PC-3 (cell line): Measurements from ENCODE around the gene RELA. TPM values are rescaled to one million over a fixed set of nuclear protein-coding genes. Genes with fewer than 3 reads are reported as not detected.
A peak's percentile ranks its signal among the peaks of the same experiment; 100 is the strongest.

Source experiments
- ATAC-seq: fragments of 200-7000 bp; cut with Tn5 transposase; 2 replicates; pipeline ENCODE4 v1.9.1; 2020; ENCODE audit warnings: mild to moderate bottlenecking, moderate library complexity
- BruUV-seq: library from RNA; stranded (reverse); fragments of 400-500 nt; replicated peaks from 2 replicates; lab custom pipeline; 2021; lab: Mats Ljungman, UMichigan
- CTCF ChIA-PET: fragments of 300-600 bp; sonication (Branson Sonifier 250); formaldehyde crosslinking; loops from one replicate; lab custom pipeline; 2022; ENCODE audit warnings: antibody characterized with exemption; lab: Charles Lee
- POLR2A ChIA-PET: fragments of 300-600 bp; sonication (Branson Sonifier 250); formaldehyde crosslinking; loops from one replicate; lab custom pipeline; 2022; ENCODE audit warnings: antibody characterized with exemption; ENCODE audit not compliant: unreplicated experiment; lab: Charles Lee
- DNase-seq: peaks from one replicate; pipeline ENCODE4 v3.0.0-alpha.2; 2015
- H2AFZ ChIP-seq: fragments of 300-600 bp; sonication (generic); 2 replicates; pipeline ENCODE4 v1.6.0; 2016; ENCODE audit warnings: antibody characterized with exemption, low read length
- H3F3A ChIP-seq: fragments of 300-600 bp; sonication (generic); one replicate; pipeline ENCODE4 v1.6.0; 2017; ENCODE audit warnings: antibody characterized with exemption, low read length, control low read depth, mild to moderate bottlenecking; ENCODE audit not compliant: unreplicated experiment
- H3K27ac ChIP-seq: fragments of 300-600 bp; sonication (generic); 2 replicates; pipeline ENCODE4 v1.5.1; 2016; ENCODE audit warnings: mild to moderate bottlenecking, low read length
- H3K27me3 ChIP-seq: fragments of 300-600 bp; sonication (generic); 2 replicates; pipeline ENCODE4 v1.6.1; 2016; ENCODE audit warnings: low read length, mixed read lengths
- H3K36me3 ChIP-seq: fragments of 300-600 bp; sonication (generic); 2 replicates; pipeline ENCODE4 v1.6.1; 2016; ENCODE audit warnings: low read depth, mixed run types, low read length, mixed read lengths
- H3K4me1 ChIP-seq: fragments of 300-600 bp; sonication (generic); 2 replicates; pipeline ENCODE4 v1.5.1; 2016; ENCODE audit warnings: low read length; ENCODE audit not compliant: insufficient read depth
- H3K4me2 ChIP-seq: fragments of 300-600 bp; sonication (generic); 2 replicates; pipeline ENCODE4 v1.6.0; 2016; ENCODE audit warnings: low read length
- H3K4me3 ChIP-seq: fragments of 300-600 bp; sonication (generic); 2 replicates; pipeline ENCODE4 v1.5.1; 2016; ENCODE audit warnings: mild to moderate bottlenecking, low read length, mixed read lengths
- H3K79me2 ChIP-seq: fragments of 300-600 bp; sonication (generic); 2 replicates; pipeline ENCODE4 v1.6.1; 2017; ENCODE audit warnings: low read length, mixed read lengths
- H3K9ac ChIP-seq: fragments of 300-600 bp; sonication (generic); 2 replicates; pipeline ENCODE4 v1.6.0; 2016; ENCODE audit warnings: mild to moderate bottlenecking, low read length
- H3K9me2 ChIP-seq: fragments of 300-600 bp; sonication (generic); replicated peaks from 2 replicates; pipeline ENCODE4 v1.6.1; 2016; ENCODE audit warnings: mixed run types, low read length, mixed read lengths
- H3K9me3 ChIP-seq: fragments of 300-600 bp; sonication (generic); 2 replicates; pipeline ENCODE4 v1.6.1; 2016; ENCODE audit warnings: low read length, mixed read lengths
- H4K20me1 ChIP-seq: fragments of 300-600 bp; sonication (generic); 2 replicates; pipeline ENCODE4 v1.6.1; 2016; ENCODE audit warnings: low read length, mixed read lengths
- EZH2 ChIP-seq: fragments of 300-600 bp; sonication (generic); IDR thresholded peaks from one replicate; pipeline ENCODE4 v1.6.1; 2017; ENCODE audit warnings: antibody characterized with exemption, mild to moderate bottlenecking, low read length; ENCODE audit not compliant: unreplicated experiment
- EZH2phosphoT487 ChIP-seq: fragments of 300-600 bp; sonication (generic); IDR thresholded peaks from 2 replicates; pipeline ENCODE4 v1.6.1; 2018; ENCODE audit warnings: mild to moderate bottlenecking, antibody characterized with exemption, low read length, borderline replicate concordance
- intact Hi-C: fragments of 100-400 bp; cut with micrococcal nuclease; formaldehyde crosslinking; loops from 2 replicates; pipeline ENCODE4 v1.9.0; 2023
- total RNA-seq: library from RNA; depleted of rRNA; stranded (reverse); fragments of >200 nt; gene quantifications from 2 replicates; pipeline ENCODE4 v1.2.3, GENCODE V29; 2014
- TF ChIP-seq, protein P1 (sequence below): fragments of 300-600 bp; sonication (generic); conservative IDR thresholded peaks from 2 replicates; pipeline ENCODE4 v1.5.1; 2017; ENCODE audit warnings: antibody characterized with exemption, low read depth, mild to moderate bottlenecking, low read length

Gene RELA
- total RNA-seq, 1 experiment from 2014 or later = 84.2 TPM

DNA sequence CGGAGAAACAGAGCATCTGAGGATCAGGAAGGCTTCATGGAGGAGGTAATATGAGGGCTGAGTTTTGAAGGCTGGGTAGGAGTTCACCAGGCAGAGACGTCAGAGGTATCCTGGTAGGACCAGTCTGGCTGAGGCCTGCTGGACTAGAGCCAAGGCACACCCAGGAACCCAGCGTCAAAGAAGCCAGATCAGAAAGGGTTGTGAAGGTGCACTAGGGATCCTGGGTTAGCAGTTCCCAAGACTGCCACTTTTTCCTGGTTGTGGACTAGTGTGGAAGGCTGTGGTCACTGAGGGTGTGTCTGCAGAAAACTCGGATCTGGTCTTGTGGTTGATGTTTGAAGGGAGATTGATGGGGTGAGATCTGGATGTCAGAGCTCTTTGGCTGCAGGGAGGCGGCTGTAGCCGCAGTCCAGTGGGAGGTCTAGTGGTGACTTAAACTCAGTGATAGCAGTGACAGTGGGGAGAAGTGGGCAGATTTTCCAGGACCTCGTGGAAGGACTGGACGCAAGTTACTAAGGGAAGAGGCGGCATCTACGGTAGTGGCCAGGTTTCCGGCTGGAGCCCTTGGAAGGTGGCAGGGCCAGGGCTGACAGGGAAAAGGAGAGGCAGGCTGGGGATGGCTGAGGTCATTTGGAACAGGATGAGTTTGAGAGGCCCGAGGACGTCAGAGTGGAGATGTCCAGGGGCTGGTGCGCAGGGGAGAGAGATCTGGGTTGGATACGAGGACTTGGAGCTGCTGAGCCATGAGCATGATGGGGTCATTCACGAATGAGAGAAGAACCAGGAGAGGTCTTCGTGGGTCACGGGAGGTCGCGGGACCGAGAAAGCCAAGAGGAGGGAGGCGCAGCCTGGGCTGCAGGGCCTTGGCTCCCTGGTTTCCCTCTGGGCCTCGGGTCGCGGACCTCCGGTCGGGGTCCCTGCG is 10.9 kb downstream of the RELA start:
- H3K9ac ChIP-seq = peak overlapping the region; percentile 81
- H3K79me2 ChIP-seq = no peaks in the 10 kb centered on the region
- H3K27ac ChIP-seq = peak overlapping the region; percentile 83
- no peaks in the 10 kb centered on the region for H4K20me1 ChIP-seq
- peak; percentile 85 for DNase-seq
- H3K27me3 ChIP-seq = no peaks in the 10 kb centered on the region
- peak overlapping the region; percentile 75; the same call in 1 of the 2 replicates for H2AFZ ChIP-seq
- H3K36me3 ChIP-seq = peaks cover 11% of the 10 kb centered on the region; the same call in 1 of the 2 replicates
- peak overlapping the region; percentile 77 for H3K4me2 ChIP-seq
- TF ChIP-seq EZH2phosphoT487 (no peak), EZH2 (no peak)
- TF ChIP-seq, protein P1, sequence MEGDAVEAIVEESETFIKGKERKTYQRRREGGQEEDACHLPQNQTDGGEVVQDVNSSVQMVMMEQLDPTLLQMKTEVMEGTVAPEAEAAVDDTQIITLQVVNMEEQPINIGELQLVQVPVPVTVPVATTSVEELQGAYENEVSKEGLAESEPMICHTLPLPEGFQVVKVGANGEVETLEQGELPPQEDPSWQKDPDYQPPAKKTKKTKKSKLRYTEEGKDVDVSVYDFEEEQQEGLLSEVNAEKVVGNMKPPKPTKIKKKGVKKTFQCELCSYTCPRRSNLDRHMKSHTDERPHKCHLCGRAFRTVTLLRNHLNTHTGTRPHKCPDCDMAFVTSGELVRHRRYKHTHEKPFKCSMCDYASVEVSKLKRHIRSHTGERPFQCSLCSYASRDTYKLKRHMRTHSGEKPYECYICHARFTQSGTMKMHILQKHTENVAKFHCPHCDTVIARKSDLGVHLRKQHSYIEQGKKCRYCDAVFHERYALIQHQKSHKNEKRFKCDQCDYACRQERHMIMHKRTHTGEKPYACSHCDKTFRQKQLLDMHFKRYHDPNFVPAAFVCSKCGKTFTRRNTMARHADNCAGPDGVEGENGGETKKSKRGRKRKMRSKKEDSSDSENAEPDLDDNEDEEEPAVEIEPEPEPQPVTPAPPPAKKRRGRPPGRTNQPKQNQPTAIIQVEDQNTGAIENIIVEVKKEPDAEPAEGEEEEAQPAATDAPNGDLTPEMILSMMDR = no peak
- ATAC-seq = peak; percentile 4
- CTCF ChIA-PET = no interaction called here
- peak overlapping the region; percentile 62 for H3K4me3 ChIP-seq
- H3K9me2 ChIP-seq = no peaks in the 10 kb centered on the region
- no TSS peak for BruUV-seq
- peaks cover 26% of the 10 kb centered on the region for H3K4me1 ChIP-seq
- POLR2A ChIA-PET = no interaction called here
- intact Hi-C loops = no loop called here
- no peaks in the 10 kb centered on the region for H3K9me3 ChIP-seq
- H3F3A ChIP-seq = no peaks in the 10 kb centered on the region

GRCh38 chr11:65651339-65651588 is 11.5 kb downstream of the RELA start:
- Histone ChIP-seq H3K9me3 (no peaks in the 10 kb centered on the region), H4K20me1 (no peaks in the 10 kb centered on the region), H3K4me3 (no peak overlapping the region), H2AFZ (no peak overlapping the region), H3K36me3 (peaks cover 8% of the 10 kb centered on the region; the same call in 1 of the 2 replicates), H3K79me2 (no peaks in the 10 kb centered on the region), H3K9ac (no peak overlapping the region), H3F3A (no peaks in the 10 kb centered on the region), H3K4me2 (peak overlapping the region; percentile 77; the same call in 1 of the 2 replicates), H3K27me3 (no peaks in the 10 kb centered on the region), H3K9me2 (no peaks in the 10 kb centered on the region), H3K4me1 (peaks cover 26% of the 10 kb centered on the region), H3K27ac (peak overlapping the region; percentile 83)
- POLR2A ChIA-PET = no interaction called here
- DNase-seq (no peak), ATAC-seq (no peak)
- intact Hi-C loops = no loop called here
- CTCF ChIA-PET = no interaction called here
- TF ChIP-seq EZH2phosphoT487 (no peak), EZH2 (no peak)
- TF ChIP-seq, protein P1 = no peak
- BruUV-seq = no TSS peak
